ENCODE data around the gene LRP2.

The LRP2 gene

DNA sequence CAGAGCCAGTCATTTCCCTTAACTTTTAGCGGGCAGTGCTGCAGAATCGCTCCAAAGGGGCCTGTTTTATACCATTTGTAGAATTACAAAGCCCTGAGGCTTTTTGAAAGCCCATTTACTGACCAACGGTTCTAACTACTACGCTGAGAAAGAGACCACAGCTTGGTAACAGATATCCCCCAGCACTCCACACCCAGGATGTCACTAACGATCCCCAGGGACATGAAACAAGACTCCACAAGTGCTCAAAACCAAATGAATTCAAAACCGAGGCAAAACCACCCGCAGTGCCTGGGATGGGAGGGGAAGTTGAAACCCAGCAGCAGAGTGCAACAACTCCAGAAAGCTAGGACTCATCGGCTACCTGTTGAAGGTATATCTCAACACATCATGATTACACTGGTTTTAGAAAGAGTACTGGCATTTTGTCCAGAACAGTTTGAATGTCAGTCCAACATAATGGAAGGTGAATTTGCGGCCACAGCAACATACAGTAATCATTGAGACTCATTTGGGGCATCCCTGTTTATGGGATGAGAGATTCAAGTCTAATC is 33.6 kb upstream of the LRP2 start:
- Histone ChIP-seq H3K79me2 (ENCODE audit: low read length) (no peaks in the 10 kb centered on the region), H3K4me3 (ENCODE audit: low read length) (no peak overlapping the region), H3K9ac (ENCODE audit: low read length) (no peak overlapping the region), H3K27ac (ENCODE audit: low read length) (no peak overlapping the region), H3K27me3 (replicated peaks; ENCODE audit: insufficient read depth, low read length) (no peaks in the 10 kb centered on the region), H3K4me1 (ENCODE audit: low read length) (no peaks in the 10 kb centered on the region), H3K9me2 (replicated peaks; ENCODE audit: insufficient read depth, low read length) (no peaks in the 10 kb centered on the region), H3K4me2 (ENCODE audit: low read depth, low read length) (no peak overlapping the region), H3F3A (ENCODE audit: insufficient read depth, low read length) (no peaks in the 10 kb centered on the region), H3K9me3 (replicated peaks; ENCODE audit: insufficient read depth, low read length) (no peaks in the 10 kb centered on the region), H2AFZ (ENCODE audit: low read length) (no peak overlapping the region), H3K36me3 (replicated peaks; ENCODE audit: insufficient read depth, low read length) (no peaks in the 10 kb centered on the region), H4K20me1 (ENCODE audit: insufficient read depth, low read length) (no peaks in the 10 kb centered on the region)
- DNase-seq, result no peak
- TF ChIP-seq, protein P1, sequence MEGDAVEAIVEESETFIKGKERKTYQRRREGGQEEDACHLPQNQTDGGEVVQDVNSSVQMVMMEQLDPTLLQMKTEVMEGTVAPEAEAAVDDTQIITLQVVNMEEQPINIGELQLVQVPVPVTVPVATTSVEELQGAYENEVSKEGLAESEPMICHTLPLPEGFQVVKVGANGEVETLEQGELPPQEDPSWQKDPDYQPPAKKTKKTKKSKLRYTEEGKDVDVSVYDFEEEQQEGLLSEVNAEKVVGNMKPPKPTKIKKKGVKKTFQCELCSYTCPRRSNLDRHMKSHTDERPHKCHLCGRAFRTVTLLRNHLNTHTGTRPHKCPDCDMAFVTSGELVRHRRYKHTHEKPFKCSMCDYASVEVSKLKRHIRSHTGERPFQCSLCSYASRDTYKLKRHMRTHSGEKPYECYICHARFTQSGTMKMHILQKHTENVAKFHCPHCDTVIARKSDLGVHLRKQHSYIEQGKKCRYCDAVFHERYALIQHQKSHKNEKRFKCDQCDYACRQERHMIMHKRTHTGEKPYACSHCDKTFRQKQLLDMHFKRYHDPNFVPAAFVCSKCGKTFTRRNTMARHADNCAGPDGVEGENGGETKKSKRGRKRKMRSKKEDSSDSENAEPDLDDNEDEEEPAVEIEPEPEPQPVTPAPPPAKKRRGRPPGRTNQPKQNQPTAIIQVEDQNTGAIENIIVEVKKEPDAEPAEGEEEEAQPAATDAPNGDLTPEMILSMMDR (IDR thresholded peaks at IDR 0.05; ENCODE audit: low read length), result no peak
- no peak for TF ChIP-seq EZH2 (optimal IDR thresholded peaks at IDR 0.05; ENCODE audit: low read depth, low read length)
- TF ChIP-seq EZH2phosphoT487 (IDR thresholded peaks at IDR 0.05; ENCODE audit: low read length), result no peak

DNA sequence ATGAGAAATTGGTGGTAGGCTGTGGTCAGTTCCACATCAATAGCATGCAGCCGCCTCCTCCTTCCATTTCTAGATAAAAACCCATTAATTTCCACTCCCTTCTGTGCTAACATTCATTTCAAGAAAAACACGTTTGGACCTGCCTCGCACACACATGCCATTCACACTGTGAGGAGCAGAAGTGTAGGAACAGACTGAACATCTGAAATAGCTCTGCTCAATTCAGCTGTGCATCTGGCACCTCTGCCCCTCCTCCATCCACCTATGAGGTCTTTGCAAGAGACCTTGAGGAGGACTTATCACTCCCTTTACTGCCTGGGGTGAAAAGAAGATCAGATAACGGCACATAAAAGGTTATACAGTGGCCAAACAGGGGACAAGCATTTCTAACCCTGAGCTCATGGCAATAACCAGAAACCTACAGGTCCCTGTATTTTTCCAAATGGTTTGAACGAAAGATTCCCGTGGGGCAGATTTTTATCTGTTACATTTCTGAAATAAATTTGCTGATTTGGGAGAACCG is 30.8 kb upstream of the LRP2 start:
- H3K4me1 ChIP-seq (ENCODE audit: low read length), result no peaks in the 10 kb centered on the region
- DNase-seq, result no peak
- TF ChIP-seq EZH2 (optimal IDR thresholded peaks at IDR 0.05; ENCODE audit: low read depth, low read length) (no peak), EZH2phosphoT487 (IDR thresholded peaks at IDR 0.05; ENCODE audit: low read length) (no peak)
- TF ChIP-seq, protein P1 (IDR thresholded peaks at IDR 0.05; ENCODE audit: low read length), result no peak
- H3K27me3 ChIP-seq (replicated peaks; ENCODE audit: insufficient read depth, low read length), result no peaks in the 10 kb centered on the region
- no peaks in the 10 kb centered on the region for H3K9me3 ChIP-seq (replicated peaks; ENCODE audit: insufficient read depth, low read length)
- no peak overlapping the region for H3K27ac ChIP-seq (ENCODE audit: low read length)
- H3K79me2 ChIP-seq (ENCODE audit: low read length), result no peaks in the 10 kb centered on the region
- H3K9me2 ChIP-seq (replicated peaks; ENCODE audit: insufficient read depth, low read length), result no peaks in the 10 kb centered on the region
- H3K4me2 ChIP-seq (ENCODE audit: low read depth, low read length), result no peak overlapping the region
- no peaks in the 10 kb centered on the region for H4K20me1 ChIP-seq (ENCODE audit: insufficient read depth, low read length)
- no peaks in the 10 kb centered on the region for H3K36me3 ChIP-seq (replicated peaks; ENCODE audit: insufficient read depth, low read length)
- no peak overlapping the region for H2AFZ ChIP-seq (ENCODE audit: low read length)
- no peak overlapping the region for H3K4me3 ChIP-seq (ENCODE audit: low read length)
- H3F3A ChIP-seq (ENCODE audit: insufficient read depth, low read length), result no peaks in the 10 kb centered on the region
- H3K9ac ChIP-seq (ENCODE audit: low read length), result no peak overlapping the region

DNA sequence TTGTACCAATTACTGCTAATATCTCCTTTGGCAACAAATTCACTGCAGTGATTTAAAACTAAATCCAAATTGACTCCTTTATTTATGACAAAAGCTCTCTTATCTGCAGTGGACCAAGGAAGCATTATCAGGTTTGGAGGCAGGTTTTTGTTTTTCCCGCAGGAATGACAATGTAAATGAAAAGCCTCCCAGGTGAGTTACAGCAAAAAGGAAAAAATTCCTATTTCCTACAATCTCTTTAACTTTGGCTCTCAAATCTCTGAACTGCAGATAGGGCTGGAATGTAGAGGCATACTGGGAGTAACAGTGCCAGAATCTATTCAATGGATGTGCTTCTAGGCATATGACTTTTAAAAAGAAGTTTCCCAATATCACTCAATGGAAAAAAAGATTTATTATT is 28.9 kb upstream of the LRP2 start:
- TF ChIP-seq, protein P1 (IDR thresholded peaks at IDR 0.05; ENCODE audit: low read length), result no peak
- TF ChIP-seq EZH2 (optimal IDR thresholded peaks at IDR 0.05; ENCODE audit: low read depth, low read length) (no peak), EZH2phosphoT487 (IDR thresholded peaks at IDR 0.05; ENCODE audit: low read length) (no peak)
- H3K4me2 ChIP-seq (ENCODE audit: low read depth, low read length), result no peak overlapping the region
- H3K9me3 ChIP-seq (replicated peaks; ENCODE audit: insufficient read depth, low read length), result no peaks in the 10 kb centered on the region
- H3F3A ChIP-seq (ENCODE audit: insufficient read depth, low read length), result no peaks in the 10 kb centered on the region
- no peaks in the 10 kb centered on the region for H3K36me3 ChIP-seq (replicated peaks; ENCODE audit: insufficient read depth, low read length)
- no peak overlapping the region for H3K4me3 ChIP-seq (ENCODE audit: low read length)
- no peaks in the 10 kb centered on the region for H3K79me2 ChIP-seq (ENCODE audit: low read length)
- H3K9me2 ChIP-seq (replicated peaks; ENCODE audit: insufficient read depth, low read length), result no peaks in the 10 kb centered on the region
- H3K9ac ChIP-seq (ENCODE audit: low read length), result no peak overlapping the region
- DNase-seq, result no peak
- no peak overlapping the region for H2AFZ ChIP-seq (ENCODE audit: low read length)
- H3K27me3 ChIP-seq (replicated peaks; ENCODE audit: insufficient read depth, low read length), result no peaks in the 10 kb centered on the region
- no peak overlapping the region for H3K27ac ChIP-seq (ENCODE audit: low read length)
- no peaks in the 10 kb centered on the region for H3K4me1 ChIP-seq (ENCODE audit: low read length)
- H4K20me1 ChIP-seq (ENCODE audit: insufficient read depth, low read length), result no peaks in the 10 kb centered on the region

Data from MM.1S (cell line).